ENCODE data around the gene CCDC201. TPM values are rescaled to one million over a fixed set of nuclear protein-coding genes. Genes with fewer than 3 reads are reported as not detected.

The CCDC201 gene
- total RNA-seq, 4 donors from 2014 or later = not detected

GRCh38 chr7:45873355-45873754 lies 473 bp upstream of the CCDC201 start:
- TF ChIP-seq CTCF (IDR thresholded peaks at IDR 0.05; ENCODE audit: low read depth) = no peak

GRCh38 chr7:45872116-45873034 lies 507 bp downstream of the CCDC201 start:
- TF ChIP-seq CTCF (IDR thresholded peaks at IDR 0.05; ENCODE audit: low read depth) = no peak

GRCh38 chr7:45869426-45869825 lies 3.5 kb downstream of the CCDC201 start:
- TF ChIP-seq CTCF (IDR thresholded peaks at IDR 0.05; ENCODE audit: low read depth) = no peak

GRCh38 chr7:45867471-45867870 lies 5.4 kb downstream of the CCDC201 start:
- TF ChIP-seq CTCF (IDR thresholded peaks at IDR 0.05; ENCODE audit: low read depth) = no peak

- TF ChIP-seq CTCF (IDR thresholded peaks at IDR 0.05; ENCODE audit: low read depth) = no peak
Measured at GRCh38 chr7:45865594-45866410, 7.1 kb downstream of the CCDC201 start.

- no peak for TF ChIP-seq CTCF (IDR thresholded peaks at IDR 0.05; ENCODE audit: low read depth)
Measured at GRCh38 chr7:45863715-45864114, 9.2 kb downstream of the CCDC201 start.

GRCh38 chr7:45812946-45813345 lies 59.9 kb downstream of the CCDC201 start:
- no peak for TF ChIP-seq CTCF (IDR thresholded peaks at IDR 0.05; ENCODE audit: low read depth)

Measured in subcutaneous adipose tissue (tissue), 4 donors.